Stimulated activated CD8-positive, alpha-beta memory T cell treated with anti-CD3 and anti-CD28 coated beads, Interleukin-7, amount 100 ng/mL, for 24 hours (primary cell): ENCODE results near the gene S100A8.

Experiments used
- DNase-seq: peaks from one replicate; pipeline ENCODE4 v3.0.0-alpha.2; 2020; ENCODE audit warnings: low read depth

S100A8 gene

GRCh38 chr1:153362187-153362775 lies 28.6 kb downstream of the S100A8 start:
- DNase-seq: no peak

DNA sequence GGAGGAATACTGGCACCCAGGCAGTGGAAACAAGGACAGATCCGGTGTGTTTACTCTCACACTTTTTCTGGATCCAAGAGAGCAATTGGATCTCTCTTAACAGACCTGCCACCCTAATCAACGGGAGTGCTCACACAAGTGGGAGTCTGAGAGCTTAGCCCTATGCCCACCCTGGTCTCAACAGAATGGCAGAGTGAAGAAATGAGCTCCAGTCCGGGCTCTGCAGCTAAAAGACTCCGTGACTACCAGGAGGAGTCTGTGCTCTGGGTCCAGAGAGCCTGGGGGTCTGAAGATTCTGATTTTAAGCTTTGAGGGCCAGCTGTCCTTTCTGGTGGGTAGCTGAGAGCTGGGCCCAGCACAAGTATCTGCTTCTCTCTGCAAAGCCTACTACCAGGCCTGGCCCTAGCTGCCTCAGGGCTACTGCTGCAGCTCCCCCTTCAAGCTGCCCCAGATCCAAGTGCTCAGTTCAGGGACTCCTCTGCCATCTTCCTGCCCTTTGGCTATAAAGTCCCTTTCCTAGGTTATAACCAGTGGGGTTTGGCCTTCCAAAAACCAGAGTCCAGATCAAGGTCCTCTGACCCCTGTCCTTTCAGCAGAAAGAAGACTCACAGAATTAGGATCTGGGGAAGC lies 29.3 kb downstream of the S100A8 start:
- no peak for DNase-seq

GRCh38 chr1:153360592-153361479 lies 30.0 kb downstream of the S100A8 start:
- DNase-seq: no peak

DNA sequence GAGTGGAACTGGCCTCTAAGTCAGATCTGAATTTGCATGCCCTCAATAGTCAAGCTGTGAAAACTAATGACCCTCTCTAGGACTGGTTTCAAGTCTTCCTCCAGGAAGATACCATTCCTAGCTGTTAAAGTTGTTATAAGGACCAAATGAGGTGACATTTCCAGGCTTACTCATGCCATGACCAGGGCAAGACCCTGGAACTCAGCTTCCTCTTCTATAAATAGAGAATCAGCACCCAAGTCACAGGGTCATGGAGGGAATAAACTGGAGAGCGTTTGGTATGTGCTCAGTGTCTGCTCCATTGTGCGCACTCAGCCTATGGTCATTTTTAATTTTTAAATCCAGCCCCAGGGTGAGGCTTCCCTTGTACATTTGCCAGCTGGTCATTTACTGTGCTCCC lies 30.7 kb downstream of the S100A8 start:
- DNase-seq: no peak

GRCh38 chr1:153359241-153359640 lies 31.6 kb downstream of the S100A8 start:
- no peak for DNase-seq

GRCh38 chr1:153358691-153358975 lies 32.2 kb downstream of the S100A8 start:
- DNase-seq: no peak

DNA sequence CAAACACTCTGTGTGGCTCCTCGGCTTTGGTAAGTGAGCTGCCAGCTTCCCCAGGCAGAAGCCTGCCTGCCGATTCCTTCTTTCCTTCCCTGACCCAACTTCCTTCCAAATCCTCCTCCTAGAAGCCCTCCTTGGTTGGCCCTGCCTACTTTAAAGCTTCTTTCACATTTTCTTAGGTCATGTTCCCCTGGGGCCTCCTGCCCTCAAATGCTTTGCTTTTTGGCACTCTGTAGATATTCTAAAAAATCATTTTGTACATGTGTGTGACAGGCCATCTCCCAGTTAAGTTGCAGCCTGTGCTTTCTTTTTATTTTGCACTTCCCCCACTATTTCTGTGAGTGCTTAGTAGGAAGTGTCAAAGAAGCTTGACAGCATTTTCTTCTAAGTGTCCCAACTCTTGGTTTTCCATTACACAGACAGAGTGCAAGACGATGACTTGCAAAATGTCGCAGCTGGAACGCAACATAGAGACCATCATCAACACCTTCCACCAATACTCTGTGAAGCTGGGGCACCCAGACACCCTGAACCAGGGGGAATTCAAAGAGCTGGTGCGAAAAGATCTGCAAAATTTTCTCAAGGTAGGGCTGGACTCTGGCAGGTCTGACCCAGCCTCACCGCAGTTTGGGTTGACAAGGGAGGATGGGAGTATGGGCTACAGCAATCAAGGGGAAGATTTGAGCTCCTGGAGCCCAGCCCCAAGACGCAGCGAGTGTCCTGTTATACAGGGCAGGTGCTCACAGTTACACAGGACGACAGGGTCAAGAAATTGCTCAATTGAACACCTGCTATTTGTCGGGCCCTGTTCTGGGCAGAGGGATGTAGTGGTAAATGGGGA lies 32.8 kb downstream of the S100A8 start, which contains the start of gene S100A9:
S100A9 (plus strand) TSS at position 2 of the 838 bp plus-strand sequence; CDS start at position 432, 430 bp downstream.
- no peak for DNase-seq

- DNase-seq: no peak
Observed at GRCh38 chr1:153357076-153357852, 33.6 kb downstream of the S100A8 start.

DNA sequence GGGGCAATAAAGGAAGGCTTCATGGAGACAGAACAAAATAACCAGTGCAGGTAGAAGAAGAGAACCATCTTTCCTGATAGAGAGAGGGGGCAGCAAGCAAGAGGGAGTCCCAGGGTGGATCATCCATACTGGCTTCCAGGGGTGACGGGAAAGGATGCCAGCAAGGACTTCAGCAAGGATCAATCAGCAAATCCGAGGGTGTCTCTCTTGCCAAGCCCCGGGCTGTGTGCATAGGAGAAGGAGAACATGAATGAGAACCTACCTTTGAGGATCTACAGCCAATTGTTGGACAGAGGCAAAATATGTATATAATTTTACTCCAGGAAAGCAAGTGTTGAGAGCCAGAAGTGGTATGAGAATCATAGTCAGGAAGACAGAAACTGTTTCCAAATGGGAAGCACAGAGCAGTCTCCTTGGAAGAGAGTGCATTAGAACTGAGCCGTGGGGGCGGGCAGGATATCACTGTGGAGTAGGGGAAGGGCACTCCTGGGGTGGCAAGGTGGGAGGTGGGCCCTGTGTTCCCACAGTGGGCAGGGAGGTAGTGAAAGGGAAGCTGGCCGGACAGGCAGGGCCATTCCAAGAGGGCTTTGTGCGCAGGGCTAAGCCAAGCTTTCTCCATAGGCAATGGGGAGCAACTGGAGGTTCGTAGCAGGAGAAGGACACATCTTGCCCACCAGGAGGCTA lies 34.3 kb downstream of the S100A8 start:
- DNase-seq: no peak

DNA sequence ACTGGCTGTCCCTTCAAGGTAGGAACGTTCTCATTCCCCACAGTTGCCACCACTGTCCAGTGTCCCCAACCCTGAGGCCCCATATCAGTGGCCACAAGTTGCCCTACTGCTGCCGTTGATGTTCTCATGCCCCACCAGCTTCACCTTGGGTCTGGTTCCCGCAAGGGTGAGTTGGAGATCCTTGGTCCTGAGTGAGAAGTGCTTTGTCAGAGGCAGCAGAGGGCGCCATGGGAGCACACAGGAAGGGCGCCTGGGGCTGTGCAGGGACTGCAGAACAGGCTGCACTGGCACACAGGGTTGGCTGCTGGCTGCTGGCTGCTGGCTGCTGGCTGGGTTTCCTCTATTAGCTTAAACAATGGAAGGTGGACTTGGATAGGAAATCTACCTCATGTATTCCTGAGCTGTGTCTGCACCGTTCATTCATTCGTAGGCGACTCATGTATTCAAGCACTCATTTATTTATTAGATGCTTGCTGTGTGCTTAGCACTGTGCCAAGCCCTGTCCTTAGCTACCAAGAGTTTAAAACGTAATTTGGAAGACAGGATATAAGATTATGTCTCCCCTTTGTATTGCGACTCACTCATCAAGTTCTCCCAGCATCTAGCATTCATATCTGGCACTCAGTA lies 35.3 kb downstream of the S100A8 start:
- no peak for DNase-seq

GRCh38 chr1:153354515-153355193 lies 36.2 kb downstream of the S100A8 start:
- DNase-seq: no peak

DNA sequence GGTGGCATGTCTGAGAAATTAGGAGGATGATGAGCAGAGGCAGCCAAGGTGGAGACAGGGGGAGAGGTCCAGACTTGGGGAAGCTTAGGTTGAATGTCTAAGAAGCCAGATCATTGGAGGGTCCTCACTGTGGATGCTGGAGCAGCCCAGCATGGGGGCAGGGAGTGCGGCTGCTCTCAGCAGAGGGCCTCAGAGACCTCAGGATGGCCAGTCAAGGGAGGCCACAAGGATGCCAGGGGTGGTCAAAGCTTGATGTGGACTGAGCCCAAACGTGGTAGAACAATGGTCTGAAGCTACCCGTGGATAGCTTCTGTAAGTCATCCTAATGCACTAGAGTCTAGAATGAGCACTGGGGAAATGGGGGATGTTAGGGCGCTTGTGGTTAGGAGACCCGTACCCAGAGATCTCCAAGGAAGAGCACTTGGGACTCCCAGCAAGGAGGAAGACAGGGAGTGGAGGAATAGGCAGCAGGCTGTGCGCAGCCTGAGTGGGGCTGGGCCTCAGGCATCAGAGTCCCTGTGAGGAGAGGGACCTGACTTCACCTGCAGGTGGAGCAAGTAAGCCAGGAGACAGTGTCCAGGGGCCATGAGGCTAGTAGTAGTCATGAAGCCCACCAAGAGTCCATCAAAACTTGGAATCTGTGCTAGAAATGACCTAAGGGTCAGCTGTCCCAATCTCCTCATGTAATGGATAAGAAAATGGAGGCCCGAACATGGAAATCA lies 37.5 kb downstream of the S100A8 start:
- no peak for DNase-seq

GRCh38 chr1:153352523-153352922 lies 38.4 kb downstream of the S100A8 start:
- peak; percentile 32 for DNase-seq

DNA sequence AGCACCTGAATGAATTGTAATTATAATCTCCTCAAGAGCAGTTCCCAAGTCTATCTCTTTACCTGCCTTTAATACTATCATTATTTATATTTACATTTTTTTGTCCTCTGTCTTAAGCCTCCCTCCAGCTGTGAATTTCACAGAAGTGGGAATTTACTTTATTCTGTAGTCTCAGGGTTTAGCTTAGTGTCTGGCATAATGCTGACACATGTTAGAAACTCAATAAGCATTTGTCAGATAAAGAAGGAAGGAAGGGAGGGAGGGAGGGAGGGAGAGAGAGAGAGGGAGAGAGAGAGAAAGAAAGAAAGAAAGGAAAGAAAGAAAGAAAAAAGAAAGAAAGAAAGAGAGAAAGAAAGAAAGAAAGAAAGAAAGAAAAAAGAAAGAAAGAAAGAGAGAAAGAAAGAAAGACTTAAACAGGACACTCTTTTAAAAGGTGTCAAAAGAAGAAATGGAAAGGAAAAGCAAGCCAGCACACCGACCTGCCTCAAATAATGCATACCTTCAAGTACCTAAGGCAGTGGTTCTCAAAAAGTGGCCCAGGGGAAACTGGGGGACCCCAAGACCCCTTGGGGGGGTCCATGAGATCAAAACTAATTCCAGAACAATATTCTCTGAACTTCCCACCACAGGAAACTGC lies 40.4 kb downstream of the S100A8 start:
- no peak for DNase-seq

DNA sequence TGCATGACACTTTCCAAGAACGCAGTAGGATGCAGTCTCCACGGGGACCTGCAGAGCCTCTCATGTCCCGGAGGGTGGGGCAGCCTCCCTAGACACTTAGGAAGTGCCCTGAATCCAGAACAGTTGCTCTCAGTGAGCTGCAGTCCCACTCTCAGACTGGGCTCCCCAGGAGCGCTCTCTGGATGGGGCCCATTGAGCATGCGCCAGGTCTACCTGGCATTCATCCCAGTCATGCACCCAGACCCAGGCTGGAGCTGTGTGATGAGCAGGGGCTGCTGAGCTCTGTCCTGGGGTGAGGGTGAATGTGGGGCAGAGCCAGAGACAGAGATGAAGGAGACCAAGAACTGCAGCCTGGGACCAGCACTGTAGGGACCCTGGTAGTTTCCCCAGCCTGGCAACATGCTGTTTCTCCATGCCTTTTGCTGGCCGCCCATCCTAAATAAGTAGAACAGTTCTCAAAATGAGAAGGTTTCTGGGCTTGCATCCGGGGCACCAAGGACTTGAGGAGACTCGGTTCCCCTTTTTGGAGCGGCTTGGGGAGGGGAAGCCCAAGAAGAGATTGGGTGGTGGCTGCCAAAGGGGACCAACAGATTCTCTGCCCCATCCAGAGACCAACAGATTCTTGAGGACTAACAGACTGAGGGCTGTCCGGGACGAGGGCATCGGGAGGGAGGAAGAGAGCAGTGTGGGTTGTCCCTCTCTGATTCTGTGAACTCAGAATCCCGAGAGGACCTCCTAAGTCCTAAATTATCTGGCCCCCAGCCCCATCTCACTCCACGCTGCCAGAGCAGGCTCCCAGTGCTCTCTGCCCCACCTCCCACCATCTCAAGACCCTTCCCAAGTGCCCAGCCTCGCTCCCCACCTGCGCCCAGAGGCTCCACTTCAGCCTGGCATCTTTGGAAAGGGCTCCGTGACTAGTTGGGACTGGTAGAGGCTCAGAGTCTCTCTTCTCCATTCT lies 41.2 kb downstream of the S100A8 start:
- no peak for DNase-seq

GRCh38 chr1:153348511-153349362 lies 42.1 kb downstream of the S100A8 start, which contains the start of gene PGLYRP4:
Gene PGLYRP4, minus strand, starts transcription at chr1:153348841. Its CDS starts 909 bp downstream, at chr1:153347932.
- DNase-seq: no peak
